H9 (cell line): ENCODE measurements around the gene PNMA1. TPM values are rescaled to one million over a fixed set of nuclear protein-coding genes. Genes with fewer than 3 reads are reported as not detected.

Experiments
- DNase-seq: peaks from one replicate; pipeline ENCODE4 v3.0.0-alpha.2; 2017
- H2AFZ ChIP-seq: one replicate; pipeline ENCODE4 v1.6.1; 2013; ENCODE audit warnings: mild to moderate bottlenecking, low read length, control low read depth, moderate library complexity
- H2AK5ac ChIP-seq: 2 replicates; pipeline ENCODE4 v1.6.1; 2013; ENCODE audit warnings: low read length, control low read depth, mixed read lengths; ENCODE audit not compliant: insufficient read length
- H2BK120ac ChIP-seq: one replicate; pipeline ENCODE4 v1.6.1; 2013; ENCODE audit warnings: low read depth, mild to moderate bottlenecking, low read length, control low read depth, inconsistent platforms; ENCODE audit not compliant: poor library complexity, severe bottlenecking
- H2BK12ac ChIP-seq: 2 replicates; pipeline ENCODE4 v1.6.1; 2013; ENCODE audit warnings: low read length, control low read depth, mixed read lengths, low read depth; ENCODE audit not compliant: insufficient read length
- H2BK15ac ChIP-seq: 2 replicates; pipeline ENCODE4 v1.6.1; 2013; ENCODE audit warnings: low read depth, low read length, control low read depth
- H2BK20ac ChIP-seq: one replicate; pipeline ENCODE4 v1.6.1; 2013; ENCODE audit warnings: low read depth, mild to moderate bottlenecking, low read length, control low read depth, inconsistent platforms; ENCODE audit not compliant: poor library complexity, severe bottlenecking
- H2BK5ac ChIP-seq: 2 replicates; pipeline ENCODE4 v1.6.1; 2013; ENCODE audit warnings: low read length, control low read depth, mixed read lengths; ENCODE audit not compliant: insufficient read length
- H3K14ac ChIP-seq: 2 replicates; pipeline ENCODE4 v1.6.1; 2013; ENCODE audit warnings: low read length, control low read depth; ENCODE audit not compliant: insufficient read depth
- H3K18ac ChIP-seq: 2 replicates; pipeline ENCODE4 v1.6.1; 2013; ENCODE audit warnings: low read depth, mild to moderate bottlenecking, mixed read lengths, low read length, control low read depth; ENCODE audit not compliant: insufficient read length
- H3K23ac ChIP-seq: 2 replicates; pipeline ENCODE4 v1.6.1; 2013; ENCODE audit warnings: low read length, control low read depth, mixed read lengths, low read depth; ENCODE audit not compliant: insufficient read length
- H3K23me2 ChIP-seq: 2 replicates; pipeline ENCODE4 v1.6.1; 2013; ENCODE audit warnings: low read depth, mild to moderate bottlenecking, mixed read lengths, low read length, control low read depth; ENCODE audit not compliant: insufficient read length, poor library complexity, severe bottlenecking
- H3K27ac ChIP-seq: 2 replicates; pipeline ENCODE4 v1.5.1; 2013; ENCODE audit warnings: low read length, control low read depth, mixed read lengths, low read depth; ENCODE audit not compliant: insufficient read length
- H3K27me3 ChIP-seq: 2 replicates; pipeline ENCODE4 v1.6.1; 2013; ENCODE audit warnings: low read length, control low read depth, inconsistent platforms; ENCODE audit not compliant: insufficient read depth
- H3K4ac ChIP-seq: 2 replicates; pipeline ENCODE4 v1.6.1; 2013; ENCODE audit warnings: low read depth, mild to moderate bottlenecking, control low read depth, inconsistent platforms, low read length, moderate library complexity
- H3K4me1 ChIP-seq: 2 replicates; pipeline ENCODE4 v1.6.1; 2013; ENCODE audit warnings: low read length, control low read depth, inconsistent platforms; ENCODE audit not compliant: insufficient read depth
- H3K4me2 ChIP-seq: 2 replicates; pipeline ENCODE4 v1.6.1; 2013; ENCODE audit warnings: low read length, control low read depth, mixed read lengths; ENCODE audit not compliant: insufficient read length, insufficient read depth
- H3K56ac ChIP-seq: 2 replicates; pipeline ENCODE4 v1.6.1; 2013; ENCODE audit warnings: low read depth, mild to moderate bottlenecking, mixed read lengths, low read length, control low read depth; ENCODE audit not compliant: insufficient read length
- H3K79me1 ChIP-seq: 2 replicates; pipeline ENCODE4 v1.6.1; 2013; ENCODE audit warnings: low read depth, mild to moderate bottlenecking, moderate library complexity, low read length, control low read depth, inconsistent platforms; ENCODE audit not compliant: insufficient read depth, poor library complexity, severe bottlenecking
- H3K79me2 ChIP-seq: 2 replicates; pipeline ENCODE4 v1.6.1; 2013; ENCODE audit warnings: low read length, control low read depth, inconsistent platforms; ENCODE audit not compliant: insufficient read depth
- H3K9ac ChIP-seq: 2 replicates; pipeline ENCODE4 v1.6.1; 2013; ENCODE audit warnings: low read length, control low read depth, mixed read lengths; ENCODE audit not compliant: insufficient read length; ENCODE audit errors: extremely low read depth
- H3K9me3 ChIP-seq: one replicate; pipeline ENCODE4 v1.6.1; 2013; ENCODE audit warnings: low read depth, low read length, inconsistent platforms; ENCODE audit not compliant: control insufficient read depth
- H3T11ph ChIP-seq: one replicate; pipeline ENCODE4 v1.6.1; 2013; ENCODE audit warnings: mild to moderate bottlenecking, low read length, control low read depth, inconsistent platforms
- H4K20me1 ChIP-seq: one replicate; pipeline ENCODE4 v1.6.1; 2013; ENCODE audit not compliant: control insufficient read depth, insufficient read length, insufficient read depth
- H4K5ac ChIP-seq: 2 replicates; pipeline ENCODE4 v1.6.1; 2013; ENCODE audit warnings: low read depth, mild to moderate bottlenecking, mixed read lengths, low read length, control low read depth; ENCODE audit not compliant: insufficient read length
- H4K8ac ChIP-seq: replicated peaks from 2 replicates; pipeline ENCODE4 v1.6.1; 2013; ENCODE audit warnings: low read length, control low read depth, mixed read lengths, low read depth; ENCODE audit not compliant: insufficient read length
- H4K91ac ChIP-seq: 2 replicates; pipeline ENCODE4 v1.6.1; 2013; ENCODE audit warnings: low read depth, mild to moderate bottlenecking, moderate library complexity, mixed read lengths, low read length, control low read depth; ENCODE audit not compliant: insufficient read length
- H3K27ac Mint-ChIP-seq, 3 experiments: 2 replicates in 2 of 3; 3 replicates in 1 of 3; pipeline ENCODE4 v1.8.0; 2020 to 2021; ENCODE audit warnings: mixed read lengths in 3 of 3, mild to moderate bottlenecking in 1 of 3, moderate library complexity in 1 of 3
- H3K27me3 Mint-ChIP-seq: 2 replicates; pipeline ENCODE4 v1.8.0; 2021; ENCODE audit warnings: low read depth, mild to moderate bottlenecking, moderate library complexity, mixed read lengths
- H3K36me3 Mint-ChIP-seq, 3 experiments: 2 replicates in 2 of 3; 3 replicates in 1 of 3; pipeline ENCODE4 v1.8.0; 2020 to 2021; ENCODE audit warnings: low read depth in 3 of 3, mixed read lengths in 3 of 3; ENCODE audit not compliant: insufficient read depth in 1 of 3
- H3K4me1 Mint-ChIP-seq, 2 experiments: 2 replicates each; pipeline ENCODE4 v1.8.0; 2020; ENCODE audit warnings: mixed read lengths in 2 of 2
- H3K4me3 Mint-ChIP-seq, 2 experiments: 2 replicates in 1 of 2; 3 replicates in 1 of 2; pipeline ENCODE4 v1.8.0; 2020 to 2021; ENCODE audit warnings: mild to moderate bottlenecking in 2 of 2, mixed read lengths in 2 of 2, moderate library complexity in 1 of 2
- H3K9me3 Mint-ChIP-seq, 2 experiments: 2 replicates in 1 of 2; 3 replicates in 1 of 2; pipeline ENCODE4 v1.8.0; 2020; ENCODE audit warnings: mild to moderate bottlenecking in 2 of 2, mixed read lengths in 2 of 2, moderate library complexity in 1 of 2
- WGBS: extraction: QIAGEN DNeasy Blood & Tissue Kit; methylation state at CpG from one replicate; pipeline ENCODE4 v1.1.7; 2013; ENCODE audit warnings: missing lambda C conversion rate, low lambda C conversion rate, mixed read lengths; ENCODE audit not compliant: insufficient read length; ENCODE audit errors: extremely low coverage; 5-methylcytosine and 5-hydroxymethylcytosine counted together
- total RNA-seq: library from RNA; stranded (reverse); gene quantifications from 2 replicates; pipeline ENCODE4 v1.2.1, GENCODE V29; 2021
- TF ChIP-seq, protein P1 (sequence below): fragments of 200-600 bp; sonication (generic); conservative IDR thresholded peaks from 3 replicates; pipeline ENCODE4 v1.8.0; 2021; ENCODE audit warnings: antibody characterized with exemption, mild to moderate bottlenecking

The PNMA1 gene
- total RNA-seq, 1 experiment from 2014 or later, result 56.1 TPM

- Histone ChIP-seq H3K9ac (no peak overlapping the region), H3K23me2 (peaks cover 14% of the 10 kb centered on the region), H4K5ac (no peak overlapping the region), H4K91ac (no peak overlapping the region), H3K4ac (no peak overlapping the region), H2BK20ac (no peak overlapping the region), H2AFZ (no peak overlapping the region), H3K18ac (no peak overlapping the region), H2BK120ac (no peak overlapping the region), H3K27me3 (no peaks in the 10 kb centered on the region; the same call in 1 of the 2 replicates), H3T11ph (no peak overlapping the region), H3K79me2 (no peaks in the 10 kb centered on the region), H3K14ac (peak overlapping the region; percentile 95), H3K56ac (no peak overlapping the region), H2BK12ac (no peak overlapping the region), H3K4me1 (peaks cover 3% of the 10 kb centered on the region; the same call in 1 of the 2 replicates), H3K27ac (no peak overlapping the region), H2BK5ac (no peak overlapping the region), H2BK15ac (no peak overlapping the region), H3K4me2 (peak overlapping the region; percentile 67), H2AK5ac (no peak overlapping the region), H4K8ac (no peak overlapping the region), H3K9me3 (no peaks in the 10 kb centered on the region), H3K79me1 (no peaks in the 10 kb centered on the region), H3K23ac (no peak overlapping the region), H4K20me1 (no peaks in the 10 kb centered on the region)
- no peak for DNase-seq
- Mint-ChIP-seq H3K36me3 (no peaks in the 10 kb centered on the region), H3K4me3 (peak overlapping the region; percentile 65 to 80), H3K9me3 (no peaks in the 10 kb centered on the region; a peak in 1 of 5 replicates), H3K4me1 (peaks cover 41 to 67% of the 10 kb centered on the region in 2 experiments), H3K27me3 (peaks cover 51% of the 10 kb centered on the region), H3K27ac (no peak overlapping the region)
- TF ChIP-seq, protein P1, sequence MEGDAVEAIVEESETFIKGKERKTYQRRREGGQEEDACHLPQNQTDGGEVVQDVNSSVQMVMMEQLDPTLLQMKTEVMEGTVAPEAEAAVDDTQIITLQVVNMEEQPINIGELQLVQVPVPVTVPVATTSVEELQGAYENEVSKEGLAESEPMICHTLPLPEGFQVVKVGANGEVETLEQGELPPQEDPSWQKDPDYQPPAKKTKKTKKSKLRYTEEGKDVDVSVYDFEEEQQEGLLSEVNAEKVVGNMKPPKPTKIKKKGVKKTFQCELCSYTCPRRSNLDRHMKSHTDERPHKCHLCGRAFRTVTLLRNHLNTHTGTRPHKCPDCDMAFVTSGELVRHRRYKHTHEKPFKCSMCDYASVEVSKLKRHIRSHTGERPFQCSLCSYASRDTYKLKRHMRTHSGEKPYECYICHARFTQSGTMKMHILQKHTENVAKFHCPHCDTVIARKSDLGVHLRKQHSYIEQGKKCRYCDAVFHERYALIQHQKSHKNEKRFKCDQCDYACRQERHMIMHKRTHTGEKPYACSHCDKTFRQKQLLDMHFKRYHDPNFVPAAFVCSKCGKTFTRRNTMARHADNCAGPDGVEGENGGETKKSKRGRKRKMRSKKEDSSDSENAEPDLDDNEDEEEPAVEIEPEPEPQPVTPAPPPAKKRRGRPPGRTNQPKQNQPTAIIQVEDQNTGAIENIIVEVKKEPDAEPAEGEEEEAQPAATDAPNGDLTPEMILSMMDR, result no peak
- WGBS, result no CpG with 5 or more reads among the region's 71 CpGs
Measured at GRCh38 chr14:73759183-73759713, 45.1 kb upstream of the PNMA1 start.
